Measurements from ENCODE around the gene KRTAP1-4. TPM values are rescaled to one million over a fixed set of nuclear protein-coding genes. Genes with fewer than 3 reads are reported as not detected.

The KRTAP1-4 gene
- total and polyA plus RNA-seq, 2 donors (not counting 3 experiments of a cell fraction or from before 2014, with no cell fraction given): not detected

DNA sequence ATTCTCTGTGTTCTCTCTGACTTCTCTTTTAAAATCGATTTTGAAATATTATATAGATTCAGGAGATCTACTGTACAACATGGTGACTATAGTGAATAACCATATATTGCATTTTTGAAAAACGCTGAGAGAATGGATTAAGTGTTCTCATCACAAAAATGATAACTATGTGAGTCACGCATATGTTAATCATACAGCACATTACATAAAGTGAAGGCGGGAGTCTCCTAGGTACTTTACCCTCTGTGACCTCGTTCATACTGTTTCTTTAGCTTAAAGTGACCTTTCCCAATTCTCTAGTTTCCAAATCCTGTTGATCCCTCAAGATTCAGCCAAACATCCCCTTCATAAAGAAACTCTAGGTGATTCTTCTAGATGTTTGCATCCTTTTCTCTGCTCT is 27.2 kb downstream of the KRTAP1-4 start:
- no peak overlapping the region for H3K27ac ChIP-seq (ENCODE audit: insufficient read depth, low read depth, low read length)
- no peaks in the 10 kb centered on the region for H4K20me1 ChIP-seq (replicated peaks; ENCODE audit: control insufficient read depth, extremely low read depth, insufficient read depth, low read length)
- no peak overlapping the region for H3K4me2 ChIP-seq (ENCODE audit: insufficient read depth, low read length)
- no TSS peak for BruUV-seq (replicated peaks)
- no peaks in the 10 kb centered on the region for H3K9me1 ChIP-seq (replicated peaks; ENCODE audit: control insufficient read depth, extremely low read depth, insufficient read depth, low read length)
- no peak for TF ChIP-seq POLR2AphosphoS5 (IDR thresholded peaks at IDR 0.05; ENCODE audit: insufficient read depth, low read depth, low read length)
- TF ChIP-seq, protein P1, sequence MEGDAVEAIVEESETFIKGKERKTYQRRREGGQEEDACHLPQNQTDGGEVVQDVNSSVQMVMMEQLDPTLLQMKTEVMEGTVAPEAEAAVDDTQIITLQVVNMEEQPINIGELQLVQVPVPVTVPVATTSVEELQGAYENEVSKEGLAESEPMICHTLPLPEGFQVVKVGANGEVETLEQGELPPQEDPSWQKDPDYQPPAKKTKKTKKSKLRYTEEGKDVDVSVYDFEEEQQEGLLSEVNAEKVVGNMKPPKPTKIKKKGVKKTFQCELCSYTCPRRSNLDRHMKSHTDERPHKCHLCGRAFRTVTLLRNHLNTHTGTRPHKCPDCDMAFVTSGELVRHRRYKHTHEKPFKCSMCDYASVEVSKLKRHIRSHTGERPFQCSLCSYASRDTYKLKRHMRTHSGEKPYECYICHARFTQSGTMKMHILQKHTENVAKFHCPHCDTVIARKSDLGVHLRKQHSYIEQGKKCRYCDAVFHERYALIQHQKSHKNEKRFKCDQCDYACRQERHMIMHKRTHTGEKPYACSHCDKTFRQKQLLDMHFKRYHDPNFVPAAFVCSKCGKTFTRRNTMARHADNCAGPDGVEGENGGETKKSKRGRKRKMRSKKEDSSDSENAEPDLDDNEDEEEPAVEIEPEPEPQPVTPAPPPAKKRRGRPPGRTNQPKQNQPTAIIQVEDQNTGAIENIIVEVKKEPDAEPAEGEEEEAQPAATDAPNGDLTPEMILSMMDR (IDR thresholded peaks at IDR 0.05; ENCODE audit: extremely low read depth in 1 of 2, insufficient read depth in 1 of 2, low read depth in 1 of 2, low read length in 2 of 2): no peak
- TF ChIP-seq, protein P2, sequence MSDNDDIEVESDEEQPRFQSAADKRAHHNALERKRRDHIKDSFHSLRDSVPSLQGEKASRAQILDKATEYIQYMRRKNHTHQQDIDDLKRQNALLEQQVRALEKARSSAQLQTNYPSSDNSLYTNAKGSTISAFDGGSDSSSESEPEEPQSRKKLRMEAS (IDR thresholded peaks at IDR 0.05; ENCODE audit: insufficient read depth, insufficient read length): no peak
- no peak for TF ChIP-seq EZH2 (IDR thresholded peaks at IDR 0.05; ENCODE audit: borderline replicate concordance, low read depth, low read length, severe bottlenecking)
- no peak for TF ChIP-seq JUN (IDR thresholded peaks at IDR 0.05; ENCODE audit: borderline replicate concordance, insufficient read depth, insufficient read length, low read depth)
- no peak for TF ChIP-seq POLR2A (IDR thresholded peaks at IDR 0.05; ENCODE audit: low read depth, low read length)
- TF ChIP-seq FOS (IDR thresholded peaks at IDR 0.05; ENCODE audit: borderline replicate concordance, insufficient read depth, low read length): no peak
- TF ChIP-seq MYC (IDR thresholded peaks at IDR 0.05; ENCODE audit: low read depth, low read length): no peak
- no peak for TF ChIP-seq GATA2 (IDR thresholded peaks at IDR 0.05; ENCODE audit: insufficient read depth, insufficient read length, low read depth, low read length)
- dilution Hi-C loops (cut with MboI; ENCODE audit: extremely low pct_ligation_motif_present, low sequenced_read_pairs): no loop called here
- H3K9me3 ChIP-seq (replicated peaks; ENCODE audit: control insufficient read depth, insufficient read depth, low read length): no peaks in the 10 kb centered on the region
- no peak overlapping the region for H3K4me3 ChIP-seq (replicated peaks in 1 of 3; ENCODE audit: insufficient read depth in 1 of 3, low read depth in 1 of 3, low read length in 3 of 3)
- POLR2A ChIA-PET: no interaction called here
- no peak overlapping the region for H2AFZ ChIP-seq (ENCODE audit: low read depth, low read length)
- DNase-seq (ENCODE audit: low read depth, low spot score) (no peak), FAIRE-seq (no peak)
- no peak overlapping the region for H3K9ac ChIP-seq (replicated peaks; ENCODE audit: extremely low read depth, insufficient read depth, low read length)
- intact Hi-C loops (cut with micrococcal nuclease): no loop called here
- H3K79me2 ChIP-seq (ENCODE audit: control insufficient read depth, insufficient read depth, low read length): no peaks in the 10 kb centered on the region
- H3K4me1 ChIP-seq (ENCODE audit: control insufficient read depth, extremely low read depth, insufficient read depth, low read length): no peaks in the 10 kb centered on the region
- CTCF ChIA-PET: no interaction called here
- H3K36me3 ChIP-seq (ENCODE audit: control insufficient read depth in 2 of 2, extremely low read depth in 1 of 2, insufficient read depth in 2 of 2, low read length in 2 of 2): no peaks in the 10 kb centered on the region
- H3K27me3 ChIP-seq (ENCODE audit: control insufficient read depth in 2 of 2, insufficient read depth in 2 of 2, low read length in 2 of 2): no peaks in the 10 kb centered on the region

All from endothelial cell of umbilical vein (primary cell).